Stimulated activated CD4-positive, alpha-beta T cell treated with anti-CD3 and anti-CD28 coated beads, Interleukin-12 subunit alpha, Interleukin-12 subunit beta, amount 100 ng/mL, for 48 hours (primary cell): ENCODE measurements around the gene GNPTG.

ENCODE experiments used
- DNase-seq, 3 donors: peaks; one replicate each; pipeline ENCODE4 v3.0.0-alpha.2; 2020; ENCODE audit warnings: low read depth in 2 of 3, low spot score in 1 of 3

GNPTG gene

DNA sequence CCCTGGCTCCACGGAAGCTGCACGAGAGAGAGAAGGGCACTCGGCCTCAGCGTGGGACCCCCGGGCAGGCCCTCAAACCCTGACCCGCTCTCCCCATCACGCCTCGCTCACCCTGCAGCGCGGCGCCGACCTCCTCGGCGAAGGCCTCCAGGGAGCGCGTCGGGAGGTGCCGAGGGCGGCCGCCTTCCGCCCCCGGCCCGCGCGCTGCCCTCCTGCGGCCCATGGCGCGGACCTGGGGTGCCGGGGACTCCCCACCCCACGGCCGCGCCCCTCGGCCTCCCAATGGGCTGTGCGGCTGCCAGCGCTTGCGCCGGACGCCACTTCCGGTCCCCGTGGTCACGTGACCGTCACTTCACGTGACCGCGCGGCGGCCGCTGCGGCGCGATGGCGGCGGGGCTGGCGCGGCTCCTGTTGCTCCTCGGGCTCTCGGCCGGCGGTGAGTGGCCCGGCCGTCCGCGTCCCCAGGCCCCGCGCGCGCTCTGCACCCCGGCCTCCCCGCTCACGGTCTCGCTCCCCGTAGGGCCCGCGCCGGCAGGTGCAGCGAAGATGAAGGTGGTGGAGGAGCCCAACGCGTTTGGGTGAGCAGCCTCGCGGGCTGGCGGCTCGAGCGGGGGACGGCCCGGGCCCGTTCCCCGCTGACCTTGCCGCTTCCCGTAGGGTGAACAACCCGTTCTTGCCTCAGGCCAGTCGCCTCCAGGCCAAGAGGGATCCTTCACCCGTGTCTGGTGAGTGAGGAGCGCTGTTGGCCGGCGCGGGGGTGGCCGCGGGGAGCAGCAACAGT is at the start of gene GNPTG, which contains the start of gene TSR3:
GNPTG (plus strand) TSS at position 350 of the 781 bp plus-strand sequence; CDS start at position 385, 35 bp downstream.
TSR3 (minus strand) TSS at position 297 of the 781 bp plus-strand sequence; CDS start at position 223, 74 bp downstream.
- DNase-seq: peak; percentile 73 to 82 (median 75)

DNA sequence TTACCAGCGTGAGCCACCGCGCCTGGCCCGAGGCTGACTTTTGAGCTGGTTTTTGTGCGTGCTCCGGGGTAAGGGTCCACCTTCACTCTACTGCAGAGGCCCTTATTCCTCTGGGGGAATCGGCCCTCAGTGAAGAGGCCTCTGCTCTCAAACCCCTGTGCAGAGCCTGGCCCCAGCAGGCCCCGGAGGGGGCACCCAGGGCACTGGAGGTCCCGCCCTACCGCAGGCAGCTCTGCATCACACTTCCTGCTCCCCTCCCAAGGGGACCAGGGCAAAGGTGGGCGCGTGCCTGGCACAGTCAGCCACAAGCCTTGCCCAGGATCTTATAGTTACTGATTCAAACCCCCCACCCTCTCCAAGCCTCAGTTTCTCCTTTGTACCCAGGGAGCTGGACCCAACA is 45.9 kb upstream of the GNPTG start:
- no peak for DNase-seq

DNA sequence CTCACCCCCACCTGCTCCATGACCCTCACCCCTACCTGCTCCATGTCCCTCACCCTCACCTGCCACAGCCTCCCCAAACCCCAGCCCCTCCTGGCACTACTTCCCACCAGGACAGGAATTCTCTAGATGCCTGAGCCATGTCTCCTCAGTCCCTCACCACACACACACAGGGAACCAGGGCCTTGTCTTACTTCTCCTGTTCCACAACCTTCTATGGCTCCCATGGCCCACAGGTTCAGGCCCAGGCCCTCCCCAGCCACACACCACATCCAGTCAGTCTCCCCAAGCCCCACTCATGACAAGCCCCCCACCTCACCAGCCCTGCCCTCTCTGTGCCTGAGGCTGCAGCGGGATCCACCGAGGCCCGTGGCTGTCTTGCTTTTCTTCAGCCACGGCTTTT is 45.4 kb upstream of the GNPTG start:
- no peak for DNase-seq

GRCh38 chr16:1308036-1308976 is 43.4 kb upstream of the GNPTG start:
- no peak for DNase-seq

GRCh38 chr16:1308977-1309885 is 42.5 kb upstream of the GNPTG start, which contains the start of gene UBE2I:
Gene UBE2I (plus strand): TSS chr16:1309636. CDS start chr16:1314031, 4,395 bp downstream.
- DNase-seq: peak; percentile 94 to 99 (median 97)

DNA sequence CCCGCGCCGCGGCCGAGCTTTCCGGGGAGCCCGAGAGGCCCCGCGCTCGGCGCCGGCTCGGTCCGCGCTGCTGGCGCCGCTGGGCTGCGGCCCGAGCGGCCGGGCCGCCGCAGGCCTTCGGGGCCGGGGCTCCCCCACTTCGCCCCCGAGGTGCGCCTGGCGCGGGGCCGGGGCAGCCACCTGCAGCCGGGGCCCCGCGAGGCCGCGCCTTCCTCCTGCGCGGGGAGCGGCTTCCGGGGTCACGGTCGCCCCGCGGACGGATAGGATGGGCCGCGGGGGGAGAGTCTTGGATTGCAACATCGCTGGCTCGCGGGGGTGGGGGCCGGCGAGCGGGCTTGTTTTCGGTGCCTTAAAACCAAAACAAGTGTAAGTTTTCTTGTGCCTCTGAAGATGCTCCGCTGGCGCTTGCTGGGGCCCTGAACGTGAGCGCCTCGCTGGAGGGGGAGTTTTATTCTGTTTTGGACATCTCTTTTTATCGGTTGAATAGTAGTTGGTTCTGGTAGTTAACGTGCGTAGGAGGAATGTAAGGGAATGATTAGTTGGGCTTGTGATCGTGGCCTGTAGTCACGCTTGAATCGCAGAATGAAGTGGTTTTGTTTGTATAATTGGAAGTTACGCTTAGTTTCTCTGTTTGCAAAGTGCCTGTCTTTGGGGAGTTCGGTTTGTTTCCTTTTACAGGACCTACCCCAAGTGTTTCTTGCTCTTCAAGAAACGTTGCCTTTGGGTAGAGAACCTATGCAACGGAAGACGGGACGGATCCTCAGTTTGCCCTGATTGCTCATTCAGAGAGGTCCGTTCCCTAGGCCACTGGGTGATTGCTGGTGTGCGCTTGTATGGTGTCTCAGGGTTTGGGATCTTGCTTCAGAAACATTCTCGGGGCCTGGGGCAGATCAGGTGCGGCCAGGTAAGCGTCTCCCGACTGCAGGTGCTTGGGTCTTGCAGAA is 41.6 kb upstream of the GNPTG start:
- DNase-seq: peak in 1 of 3 donors; percentile 43

DNA sequence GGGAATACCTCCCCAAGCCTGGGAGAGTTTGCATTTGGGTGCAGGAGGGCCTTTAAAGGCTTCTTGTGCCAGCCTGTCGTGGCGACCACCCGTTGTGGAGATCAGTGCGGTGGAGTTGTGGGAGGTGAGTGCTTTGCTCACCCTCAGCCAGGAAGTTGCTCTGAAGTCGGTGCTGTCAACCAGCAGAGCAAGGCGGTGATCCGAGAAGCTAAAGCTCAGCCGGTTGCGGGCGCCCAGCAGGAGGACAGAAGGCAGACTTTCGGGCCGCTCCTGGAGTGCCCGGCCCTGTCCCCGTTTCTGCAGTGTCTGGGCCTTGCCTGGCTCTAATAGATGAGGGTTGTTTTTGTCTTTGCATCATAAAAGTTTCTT is 40.9 kb upstream of the GNPTG start:
- no peak for DNase-seq

- no peak for DNase-seq
Observed at GRCh38 chr16:1311212-1311737, 40.5 kb upstream of the GNPTG start.

DNA sequence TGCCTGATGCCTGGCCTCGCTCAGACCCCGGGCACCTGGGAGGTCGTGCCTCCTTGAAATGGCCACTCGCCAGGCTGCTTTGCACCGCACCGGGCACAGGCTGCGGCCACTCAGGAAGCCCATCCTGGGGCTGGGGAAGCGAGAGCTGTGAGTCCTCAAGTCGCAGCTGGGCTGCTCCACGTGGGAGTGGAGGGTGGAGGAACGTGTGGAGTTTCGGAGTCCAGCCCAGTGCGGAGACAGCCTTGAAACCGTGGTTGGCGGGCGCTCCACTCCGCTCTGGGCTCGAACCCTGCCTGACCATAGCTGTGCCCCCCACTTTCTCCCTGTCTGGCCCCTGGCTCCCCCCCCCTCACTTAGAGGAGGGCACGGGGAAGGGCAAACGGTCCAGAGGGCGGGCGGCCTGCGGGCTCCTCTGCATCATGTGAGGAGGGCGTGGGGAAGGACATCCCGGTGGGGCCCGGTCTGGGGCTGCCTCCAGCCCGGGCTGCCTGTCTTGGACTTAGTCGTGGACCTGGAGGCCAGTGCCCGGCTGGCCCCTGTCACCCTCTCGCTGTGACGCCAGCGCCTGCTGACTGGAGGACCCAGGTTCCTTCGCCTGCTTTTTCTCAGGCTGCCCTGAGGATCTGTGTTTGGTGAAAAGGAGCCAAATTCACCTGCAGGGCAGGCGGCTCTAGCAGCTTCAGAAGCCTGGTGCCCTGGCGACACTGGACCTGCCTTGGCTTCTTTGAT is 39.8 kb upstream of the GNPTG start:
- DNase-seq: no peak

GRCh38 chr16:1312467-1312816 is 39.3 kb upstream of the GNPTG start:
- DNase-seq: no peak

DNA sequence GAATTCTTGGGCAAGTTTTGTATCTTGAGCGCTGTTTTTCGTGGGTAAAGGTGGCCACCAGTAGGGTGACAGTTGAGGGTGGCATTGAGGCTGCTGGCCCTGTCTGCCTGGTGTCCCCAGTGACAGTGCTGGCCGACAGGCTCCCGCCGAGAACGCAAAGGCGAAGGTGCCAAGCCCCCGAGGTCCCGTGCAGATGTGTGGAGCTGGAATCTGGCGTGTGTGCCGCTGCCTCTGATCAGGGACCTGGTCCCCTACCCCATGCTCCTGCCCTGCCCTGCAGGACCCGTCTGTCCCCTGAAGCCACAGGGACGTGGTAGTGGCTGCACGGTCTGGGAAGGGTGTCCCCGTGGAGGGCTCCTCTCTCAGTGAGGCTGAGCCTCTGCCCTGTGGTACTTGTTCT is 38.8 kb upstream of the GNPTG start:
- DNase-seq: no peak

GRCh38 chr16:1313721-1314369 is 37.9 kb upstream of the GNPTG start:
- no peak for DNase-seq

DNA sequence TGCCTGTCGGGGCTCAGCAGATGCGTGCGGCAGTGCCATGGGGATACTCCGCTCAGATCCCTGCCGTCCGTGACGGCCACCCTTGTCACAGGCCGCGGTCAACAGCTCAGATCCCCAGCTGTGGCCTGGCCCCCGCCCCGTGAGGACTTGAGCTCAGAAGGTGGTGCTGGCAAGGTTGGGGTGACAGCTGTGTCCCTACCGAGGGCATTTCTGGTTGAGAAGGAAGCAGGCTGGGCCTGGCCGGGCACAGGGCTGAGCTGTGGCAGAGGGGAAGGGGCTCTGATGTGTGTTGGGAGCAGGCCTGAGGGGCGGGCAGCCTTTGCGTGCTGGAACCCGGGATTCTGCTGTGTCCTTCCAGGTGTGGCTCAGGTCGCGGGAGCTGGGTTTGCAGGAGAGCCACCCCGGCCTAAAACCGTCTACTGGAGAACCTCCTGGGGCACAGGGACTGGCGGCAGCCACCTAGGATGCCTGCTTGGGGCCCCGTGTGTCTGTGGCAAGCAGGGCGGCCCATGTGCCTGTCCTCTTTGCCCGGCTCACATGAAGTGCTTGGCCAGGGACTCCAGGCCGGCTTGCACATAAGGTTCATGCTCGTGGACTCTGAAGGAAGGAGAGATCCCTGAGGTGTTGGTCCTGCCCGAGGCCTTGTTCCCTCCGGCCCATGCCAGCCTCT is 37.2 kb upstream of the GNPTG start:
- DNase-seq: no peak

DNA sequence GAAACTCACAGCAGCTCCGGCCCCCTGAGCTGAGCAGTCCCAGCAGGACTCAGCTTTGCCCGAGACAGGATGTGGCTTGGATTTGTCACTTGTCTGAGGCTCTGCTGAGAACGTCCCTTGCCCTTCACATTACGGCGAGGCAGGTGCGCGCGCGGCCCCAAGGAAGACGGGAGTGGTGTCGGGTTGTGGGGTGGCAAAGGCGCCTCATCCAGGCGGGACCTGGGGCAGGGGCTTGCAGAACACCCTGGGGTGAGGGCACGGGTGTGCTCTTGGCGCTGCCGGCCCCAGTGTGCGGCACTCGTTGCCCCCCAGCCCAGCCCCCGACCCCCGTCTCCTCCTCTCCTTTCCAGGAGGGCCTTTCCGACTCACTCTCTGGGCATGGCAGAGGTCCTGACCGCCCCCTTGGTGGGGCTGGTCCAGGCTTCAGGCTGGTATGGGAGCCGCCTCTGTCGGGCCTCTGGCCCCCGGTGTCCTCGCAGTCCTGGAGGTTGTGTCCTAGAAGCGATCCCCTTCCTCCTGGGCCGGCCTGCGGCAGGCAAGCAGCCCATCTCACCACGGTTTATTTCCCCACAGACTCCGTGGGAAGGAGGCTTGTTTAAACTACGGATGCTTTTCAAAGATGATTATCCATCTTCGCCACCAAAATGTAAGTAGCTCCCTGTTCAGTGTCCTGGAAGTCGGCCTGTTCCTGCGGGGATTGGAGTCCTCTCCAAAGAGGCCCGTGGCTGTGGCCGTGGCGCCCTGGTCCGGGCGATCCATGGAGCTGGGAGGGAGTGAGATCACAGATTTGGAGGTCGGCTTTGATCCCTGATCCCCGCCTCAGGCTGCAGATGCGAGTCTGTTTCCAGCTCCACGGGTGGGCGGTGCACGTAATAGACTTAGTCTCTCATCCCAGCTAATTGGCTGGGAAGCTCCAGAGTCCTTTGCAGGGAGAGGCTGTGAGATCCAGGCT is 36.4 kb upstream of the GNPTG start:
- no peak for DNase-seq

DNA sequence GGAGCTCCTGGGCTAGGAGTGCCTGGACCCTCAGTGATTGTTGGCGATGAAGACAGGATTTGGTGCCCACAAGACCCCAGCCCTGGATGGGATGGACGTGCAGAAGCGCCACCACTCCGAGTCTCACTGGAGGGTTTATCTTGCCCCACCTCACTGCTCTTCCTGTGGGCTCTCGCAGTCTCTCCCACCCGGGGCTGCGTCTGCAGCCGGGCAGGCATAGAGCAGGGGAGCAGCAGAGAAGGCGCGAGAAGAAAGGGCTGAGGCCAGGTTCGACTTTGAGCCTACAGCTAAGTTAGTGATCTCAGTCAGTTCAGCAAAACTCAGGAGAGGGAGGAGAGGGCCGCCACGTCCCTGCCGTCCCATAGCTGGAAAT is 35.7 kb upstream of the GNPTG start:
- no peak for DNase-seq

GRCh38 chr16:1317479-1318267 is 34.1 kb upstream of the GNPTG start:
- DNase-seq: no peak
